ENCODE measurements around the gene ERF. TPM values are rescaled to one million over a fixed set of nuclear protein-coding genes. Genes with fewer than 3 reads are reported as not detected.

The ERF gene
- total and polyA plus RNA-seq, 7 experiments from 2014 or later, result 2.8 to 105 (median 49.4) TPM

DNA sequence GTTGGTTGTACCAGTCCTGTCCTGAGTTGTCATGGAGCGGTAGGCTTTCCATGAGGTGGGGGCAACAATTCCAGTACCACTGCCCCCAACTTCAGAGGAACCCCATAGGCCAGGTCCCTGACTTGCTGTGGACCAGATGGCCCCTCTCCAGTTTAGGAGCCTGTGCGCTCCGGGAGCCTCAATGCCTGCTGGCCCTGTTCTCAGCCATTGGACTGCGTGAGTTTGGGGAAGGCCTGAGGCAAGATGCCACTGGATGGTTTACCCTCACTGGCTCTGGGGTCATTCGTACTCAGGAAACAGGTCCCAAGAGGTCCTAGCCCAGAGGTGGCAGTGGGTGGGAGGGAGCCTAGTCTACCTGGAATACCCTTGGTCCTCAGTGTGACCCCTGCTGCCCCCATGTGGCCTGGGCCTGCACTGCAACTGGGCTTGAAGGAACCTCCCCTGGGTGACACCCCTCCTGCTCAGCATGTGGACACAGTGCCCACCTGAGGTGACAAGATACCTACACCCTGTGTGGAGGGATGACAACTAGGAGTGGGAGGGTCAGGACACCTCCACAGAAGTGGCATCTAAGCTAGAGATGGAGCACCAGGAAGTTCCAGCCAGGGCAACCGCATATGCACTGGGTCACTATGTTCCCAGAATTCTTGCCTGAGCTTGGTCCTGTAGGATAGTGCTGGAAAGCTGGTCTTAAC, 41.0 kb upstream of the ERF start:
- H3K27me3 ChIP-seq (ENCODE audit: control insufficient read depth in 2 of 2, insufficient read depth in 2 of 2, low read length in 2 of 2), result no peaks in the 10 kb centered on the region
- POLR2A ChIA-PET, result interaction anchor here (1.0 to 1.8 kb wide), 6 partner anchors 9 to 163 kb away, joined by 3 to 6 read pairs (median 4); partner anchors contain the start of gene GSK3A

DNA sequence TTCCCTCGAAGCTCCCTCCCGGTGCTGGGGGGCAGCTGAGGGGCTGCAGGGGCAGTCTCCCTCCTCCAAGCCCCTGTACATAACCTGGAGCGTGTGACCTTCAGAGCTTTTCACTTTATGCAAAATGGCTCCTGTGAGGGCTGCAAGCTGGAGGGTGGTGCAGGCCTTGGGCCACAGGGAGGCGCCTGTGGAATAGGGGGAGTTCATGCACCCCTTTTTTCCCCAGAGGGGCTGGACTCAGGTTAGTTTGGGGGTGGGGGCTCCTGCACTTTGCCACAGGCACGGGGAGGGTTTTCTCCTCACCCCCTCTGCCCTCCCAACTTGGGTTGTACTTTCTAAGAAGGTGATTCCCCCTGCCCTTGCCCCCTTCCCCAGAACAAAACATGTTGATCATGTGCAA, 40.4 kb upstream of the ERF start:
- no peak overlapping the region for H3K4me3 ChIP-seq (ENCODE audit: low read length)
- Mint-ChIP-seq H3K4me3 (peak overlapping the region in 1 of 10 donors; percentile 32), H3K4me1 (peaks cover 8 to 18% (median 11%) of the 10 kb centered on the region in 7 donors), H3K27ac (peak overlapping the region in 3 of 9 donors; percentile 11 to 68 (median 59)), H3K27me3 (no peaks in the 10 kb centered on the region), H3K36me3 (peaks cover 0 to 13% (median 8%) of the 10 kb centered on the region in 5 donors), H3K9me3 (peaks cover 0 to 2% (median 0%) of the 10 kb centered on the region in 11 donors)
- H3K9me3 ChIP-seq (ENCODE audit: control insufficient read depth in 2 of 3, low read length in 3 of 3), result no peaks in the 10 kb centered on the region
- peaks cover 0 to 8% of the 10 kb centered on the region in 2 donors for H3K4me1 ChIP-seq (ENCODE audit: control insufficient read depth in 2 of 2, insufficient read depth in 2 of 2, low read length in 2 of 2)
- intact Hi-C loops (cut with micrococcal nuclease), result no loop called here
- POLR2A ChIA-PET, result interaction anchor here (1.6 kb wide), 1 partner anchor 51 kb away, joined by 4 read pairs; no protein-coding TSS in a partner anchor
- H3K27ac ChIP-seq (ENCODE audit: low read depth, low read length), result no peak overlapping the region
- no peaks in the 10 kb centered on the region for H3K27me3 ChIP-seq (ENCODE audit: control insufficient read depth in 2 of 2, insufficient read depth in 2 of 2, low read length in 2 of 2)
- CTCF ChIA-PET, result interaction anchor here (0.7 to 2.1 kb wide), 7 partner anchors 10 to 187 kb away, joined by 3 to 8 read pairs (median 4); partner anchors contain the start of gene POU2F2
- peaks cover 0 to 61% (median 0%) of the 10 kb centered on the region in 3 experiments for H3K36me3 ChIP-seq (ENCODE audit: control insufficient read depth in 2 of 3, insufficient read depth in 3 of 3, low read length in 3 of 3)
- DNase-seq (no peak), ATAC-seq (no peak)

More for the DNA sequence above, 41.0 kb upstream of the ERF start:
- Histone ChIP-seq H3K36me3 (ENCODE audit: control insufficient read depth in 2 of 3, insufficient read depth in 3 of 3, low read length in 3 of 3) (peaks cover 0 to 55% (median 0%) of the 10 kb centered on the region in 3 experiments), H3K9me3 (ENCODE audit: control insufficient read depth in 2 of 3, low read length in 3 of 3) (no peaks in the 10 kb centered on the region), H3K4me1 (ENCODE audit: control insufficient read depth in 2 of 2, insufficient read depth in 2 of 2, low read length in 2 of 2) (peaks cover 0 to 8% of the 10 kb centered on the region in 2 donors), H3K27ac (ENCODE audit: low read depth, low read length) (no peak overlapping the region), H3K4me3 (ENCODE audit: low read length) (no peak overlapping the region)
- peak overlapping the region in 6 of 9 donors; percentile 11 to 70 (median 42) for H3K27ac Mint-ChIP-seq
- intact Hi-C loops (cut with micrococcal nuclease), result loop anchor here (1.0 kb wide), 7 partner anchors 11 to 188 kb away; no protein-coding TSS in a partner anchor
- CTCF ChIA-PET, result interaction anchor here (0.5 to 2.1 kb wide), 11 partner anchors 11 to 188 kb away, joined by 3 to 8 read pairs (median 4); partner anchors contain the start of genes POU2F2 and ZNF526
- peaks cover 8 to 18% (median 12%) of the 10 kb centered on the region in 7 donors for H3K4me1 Mint-ChIP-seq
- peaks cover 0 to 13% (median 8%) of the 10 kb centered on the region in 5 donors for H3K36me3 Mint-ChIP-seq
- ATAC-seq (peak; percentile 96), DNase-seq (peak; percentile 76 to 94 (median 85))
- no peaks in the 10 kb centered on the region for H3K27me3 Mint-ChIP-seq
- no peak overlapping the region for H3K4me3 Mint-ChIP-seq
- H3K9me3 Mint-ChIP-seq, result peaks cover 0 to 2% (median 0%) of the 10 kb centered on the region in 11 donors

- H3K4me1 Mint-ChIP-seq, result peaks cover 8 to 16% (median 11%) of the 10 kb centered on the region in 7 donors
- H3K9me3 ChIP-seq (ENCODE audit: control insufficient read depth in 2 of 3, low read length in 3 of 3), result no peaks in the 10 kb centered on the region
- CTCF ChIA-PET, result interaction anchor here (0.6 to 1.3 kb wide), 4 partner anchors 44 to 185 kb away, joined by 3 to 4 read pairs (median 3); no protein-coding TSS in a partner anchor
Measured at GRCh38 chr19:42294471-42295137, 39.7 kb upstream of the ERF start.

GRCh38 chr19:42293948-42294347, 39.0 kb upstream of the ERF start:
- H3K4me3 ChIP-seq (ENCODE audit: low read length), result no peak overlapping the region
- intact Hi-C loops (cut with micrococcal nuclease), result no loop called here
- H3K9me3 ChIP-seq (ENCODE audit: control insufficient read depth in 2 of 3, low read length in 3 of 3), result no peaks in the 10 kb centered on the region
- Mint-ChIP-seq H3K27me3 (no peaks in the 10 kb centered on the region), H3K9me3 (peaks cover 0 to 2% (median 0%) of the 10 kb centered on the region in 11 donors), H3K27ac (peak overlapping the region in 1 of 9 donors; percentile 18), H3K4me1 (peaks cover 8 to 16% (median 11%) of the 10 kb centered on the region in 7 donors), H3K4me3 (no peak overlapping the region), H3K36me3 (peaks cover 0 to 11% (median 8%) of the 10 kb centered on the region in 5 donors)
- ChIA-PET CTCF (interaction anchor here (0.6 to 1.1 kb wide), 3 partner anchors 183 to 186 kb away, joined by 3 to 5 read pairs (median 3); no protein-coding TSS in a partner anchor), POLR2A (no interaction called here)
- no peak for DNase-seq
- H3K27ac ChIP-seq (ENCODE audit: low read depth, low read length), result no peak overlapping the region
- peaks cover 0 to 70% (median 0%) of the 10 kb centered on the region in 3 experiments for H3K36me3 ChIP-seq (ENCODE audit: control insufficient read depth in 2 of 3, insufficient read depth in 3 of 3, low read length in 3 of 3)
- ATAC-seq, result no peak
- H3K27me3 ChIP-seq (ENCODE audit: control insufficient read depth in 2 of 2, insufficient read depth in 2 of 2, low read length in 2 of 2), result no peaks in the 10 kb centered on the region
- peaks cover 0 to 8% of the 10 kb centered on the region in 2 donors for H3K4me1 ChIP-seq (ENCODE audit: control insufficient read depth in 2 of 2, insufficient read depth in 2 of 2, low read length in 2 of 2)

More at GRCh38 chr19:42294471-42295137, 39.7 kb upstream of the ERF start:
- Histone ChIP-seq H3K4me3 (ENCODE audit: low read length) (no peak overlapping the region), H3K4me1 (ENCODE audit: control insufficient read depth in 2 of 2, insufficient read depth in 2 of 2, low read length in 2 of 2) (peaks cover 0 to 8% of the 10 kb centered on the region in 2 donors), H3K27ac (ENCODE audit: low read depth, low read length) (no peak overlapping the region), H3K27me3 (ENCODE audit: control insufficient read depth in 2 of 2, insufficient read depth in 2 of 2, low read length in 2 of 2) (no peaks in the 10 kb centered on the region), H3K36me3 (ENCODE audit: control insufficient read depth in 2 of 3, insufficient read depth in 3 of 3, low read length in 3 of 3) (peaks cover 0 to 63% (median 0%) of the 10 kb centered on the region in 3 experiments)
- Mint-ChIP-seq H3K27ac (peak overlapping the region in 1 of 9 donors; percentile 18), H3K27me3 (no peaks in the 10 kb centered on the region), H3K9me3 (peaks cover 0 to 2% (median 0%) of the 10 kb centered on the region in 11 donors), H3K4me3 (no peak overlapping the region), H3K36me3 (peaks cover 0 to 11% (median 8%) of the 10 kb centered on the region in 5 donors)
- intact Hi-C loops (cut with micrococcal nuclease), result no loop called here
- POLR2A ChIA-PET, result no interaction called here
- no peak for DNase-seq
- ATAC-seq, result no peak

DNA sequence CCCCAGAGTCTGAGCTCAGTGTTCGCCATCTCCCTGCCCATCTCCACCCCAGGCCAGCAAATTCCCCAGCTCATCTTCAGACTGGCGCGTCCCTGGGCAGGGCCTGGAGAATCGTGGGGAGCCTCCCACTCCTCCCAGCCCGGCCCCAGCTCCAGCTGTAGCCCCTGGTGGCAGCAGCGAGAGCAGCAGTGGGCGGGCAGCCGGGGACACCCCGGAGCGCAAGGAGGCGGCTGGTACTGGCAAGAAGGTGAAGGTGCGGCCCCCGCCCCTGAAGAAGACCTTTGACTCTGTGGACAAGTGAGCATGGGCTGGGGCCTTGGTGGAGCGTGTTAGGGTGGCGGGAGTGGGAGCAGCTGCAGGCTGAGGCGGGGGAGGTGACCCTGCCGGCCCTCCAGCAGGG, 38.6 kb upstream of the ERF start:
- Histone ChIP-seq H3K36me3 (ENCODE audit: control insufficient read depth in 2 of 3, insufficient read depth in 3 of 3, low read length in 3 of 3) (peaks cover 0 to 74% (median 0%) of the 10 kb centered on the region in 3 experiments), H3K27me3 (ENCODE audit: control insufficient read depth in 2 of 2, insufficient read depth in 2 of 2, low read length in 2 of 2) (no peaks in the 10 kb centered on the region), H3K9me3 (ENCODE audit: control insufficient read depth in 2 of 3, low read length in 3 of 3) (no peaks in the 10 kb centered on the region), H3K27ac (ENCODE audit: low read depth, low read length) (no peak overlapping the region), H3K4me1 (ENCODE audit: control insufficient read depth in 2 of 2, insufficient read depth in 2 of 2, low read length in 2 of 2) (peaks cover 0 to 8% of the 10 kb centered on the region in 2 donors), H3K4me3 (ENCODE audit: low read length) (no peak overlapping the region)
- Mint-ChIP-seq H3K36me3 (peaks cover 0 to 11% (median 8%) of the 10 kb centered on the region in 5 donors), H3K27me3 (no peaks in the 10 kb centered on the region), H3K4me3 (no peak overlapping the region), H3K4me1 (peaks cover 8 to 16% (median 11%) of the 10 kb centered on the region in 7 donors), H3K9me3 (peaks cover 0 to 2% (median 0%) of the 10 kb centered on the region in 11 donors), H3K27ac (peak overlapping the region in 1 of 9 donors; percentile 71)
- ChIA-PET CTCF (interaction anchor here (0.9 to 1.1 kb wide), 2 partner anchors 183 to 186 kb away, joined by 3 to 5 read pairs; no protein-coding TSS in a partner anchor), POLR2A (no interaction called here)
- intact Hi-C loops (cut with micrococcal nuclease), result no loop called here
- DNase-seq (no peak), ATAC-seq (no peak)

DNA sequence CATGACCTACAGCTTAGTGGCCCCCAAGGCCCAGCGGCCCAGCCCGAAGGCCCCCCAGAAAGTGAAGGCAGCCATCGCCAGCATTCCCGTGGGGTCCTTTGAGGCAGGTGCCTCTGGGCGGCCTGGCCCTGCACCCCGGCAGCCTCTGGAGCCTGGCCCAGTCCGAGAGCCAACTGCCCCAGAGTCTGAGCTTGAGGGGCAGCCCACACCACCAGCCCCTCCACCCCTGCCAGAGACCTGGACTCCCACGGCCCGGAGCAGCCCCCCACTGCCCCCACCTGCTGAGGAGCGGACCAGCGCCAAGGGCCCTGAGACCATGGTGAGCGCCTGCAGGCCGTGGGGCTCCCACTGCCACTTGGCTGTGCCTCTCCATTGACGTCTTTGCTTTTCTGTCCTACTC, 38.0 kb upstream of the ERF start:
- Mint-ChIP-seq H3K9me3 (peaks cover 0 to 2% (median 0%) of the 10 kb centered on the region in 11 donors), H3K4me1 (peaks cover 8 to 16% (median 11%) of the 10 kb centered on the region in 7 donors), H3K27me3 (no peaks in the 10 kb centered on the region), H3K27ac (peak overlapping the region in 2 of 9 donors; percentile 46 to 71), H3K4me3 (no peak overlapping the region), H3K36me3 (peaks cover 0 to 11% (median 8%) of the 10 kb centered on the region in 5 donors)
- ATAC-seq (no peak), DNase-seq (no peak)
- H3K4me3 ChIP-seq (ENCODE audit: low read length), result no peak overlapping the region
- ChIA-PET POLR2A (no interaction called here), CTCF (interaction anchor here (0.9 to 1.1 kb wide), 2 partner anchors 182 to 185 kb away, joined by 3 to 5 read pairs; no protein-coding TSS in a partner anchor)
- H3K36me3 ChIP-seq (ENCODE audit: control insufficient read depth in 2 of 3, insufficient read depth in 3 of 3, low read length in 3 of 3), result peaks cover 0 to 80% (median 6%) of the 10 kb centered on the region in 3 experiments
- peaks cover 0 to 8% of the 10 kb centered on the region in 2 donors for H3K4me1 ChIP-seq (ENCODE audit: control insufficient read depth in 2 of 2, insufficient read depth in 2 of 2, low read length in 2 of 2)
- intact Hi-C loops (cut with micrococcal nuclease), result no loop called here
- no peaks in the 10 kb centered on the region for H3K27me3 ChIP-seq (ENCODE audit: control insufficient read depth in 2 of 2, insufficient read depth in 2 of 2, low read length in 2 of 2)
- H3K9me3 ChIP-seq (ENCODE audit: control insufficient read depth in 2 of 3, low read length in 3 of 3), result no peaks in the 10 kb centered on the region
- H3K27ac ChIP-seq (ENCODE audit: low read depth, low read length), result no peak overlapping the region

All from naive thymus-derived CD4-positive, alpha-beta T cell (primary cell).